ENCODE data around the gene SEMA5A. TPM values are rescaled to one million over a fixed set of nuclear protein-coding genes. Genes with fewer than 3 reads are reported as not detected.

The SEMA5A gene
- total RNA-seq, 1 donor: 42.3 TPM

DNA sequence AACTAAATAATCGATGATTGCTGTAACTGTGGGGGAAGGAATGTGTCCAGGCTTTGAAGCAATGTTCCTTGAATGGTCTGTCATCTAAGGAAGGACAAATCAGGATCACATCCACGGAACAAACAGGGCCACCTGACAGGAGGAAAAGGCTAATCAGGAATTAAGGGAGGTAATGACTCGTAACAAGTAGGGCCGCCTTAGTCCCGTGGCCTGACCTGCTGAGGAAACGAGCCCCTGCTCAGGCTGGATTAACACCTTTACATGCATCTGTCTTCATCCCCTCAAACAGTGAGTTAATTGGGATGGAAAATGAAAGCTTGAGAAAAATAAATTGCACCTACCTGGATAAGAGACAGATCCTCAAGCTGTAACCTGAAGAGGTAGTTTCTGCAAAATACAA is 227.8 kb downstream of the SEMA5A start:
- H3K4me3 ChIP-seq (ENCODE audit: insufficient read depth, low read length): no peak overlapping the region
- H3K4me1 ChIP-seq (ENCODE audit: insufficient read depth, low read length): no peaks in the 10 kb centered on the region
- H3K79me2 ChIP-seq (ENCODE audit: insufficient read depth, low read length): no peaks in the 10 kb centered on the region
- H3K4me2 ChIP-seq (ENCODE audit: insufficient read depth, low read length): no peak overlapping the region
- H2AFZ ChIP-seq (ENCODE audit: low read length): no peak overlapping the region
- no peaks in the 10 kb centered on the region for H3K36me3 ChIP-seq (ENCODE audit: insufficient read depth, low read length)
- H4K20me1 ChIP-seq (ENCODE audit: insufficient read depth, low read length): no peaks in the 10 kb centered on the region
- H3K9me3 ChIP-seq (ENCODE audit: low read depth, low read length): no peaks in the 10 kb centered on the region
- no peak for DNase-seq (ENCODE audit: insufficient read length, low spot score, missing footprints)
- no peak overlapping the region for H3K27ac ChIP-seq (ENCODE audit: low read depth, low read length)
- no peaks in the 10 kb centered on the region for H3K27me3 ChIP-seq (ENCODE audit: insufficient read depth, low read length)
- TF ChIP-seq CTCF (IDR thresholded peaks at IDR 0.05; ENCODE audit: extremely low read depth, low read depth, low read length): no peak

GRCh38 chr5:9316733-9317132 is 229.1 kb downstream of the SEMA5A start:
- Histone ChIP-seq H3K4me2 (ENCODE audit: insufficient read depth, low read length) (no peak overlapping the region), H2AFZ (ENCODE audit: low read length) (no peak overlapping the region), H4K20me1 (ENCODE audit: insufficient read depth, low read length) (no peaks in the 10 kb centered on the region), H3K27me3 (ENCODE audit: insufficient read depth, low read length) (no peaks in the 10 kb centered on the region), H3K79me2 (ENCODE audit: insufficient read depth, low read length) (no peaks in the 10 kb centered on the region), H3K27ac (ENCODE audit: low read depth, low read length) (no peak overlapping the region), H3K9me3 (ENCODE audit: low read depth, low read length) (no peaks in the 10 kb centered on the region), H3K36me3 (ENCODE audit: insufficient read depth, low read length) (no peaks in the 10 kb centered on the region), H3K4me3 (ENCODE audit: insufficient read depth, low read length) (no peak overlapping the region), H3K4me1 (ENCODE audit: insufficient read depth, low read length) (no peaks in the 10 kb centered on the region)
- no peak for TF ChIP-seq CTCF (IDR thresholded peaks at IDR 0.05; ENCODE audit: extremely low read depth, low read depth, low read length)
- DNase-seq (ENCODE audit: insufficient read length, low spot score, missing footprints): no peak

DNA sequence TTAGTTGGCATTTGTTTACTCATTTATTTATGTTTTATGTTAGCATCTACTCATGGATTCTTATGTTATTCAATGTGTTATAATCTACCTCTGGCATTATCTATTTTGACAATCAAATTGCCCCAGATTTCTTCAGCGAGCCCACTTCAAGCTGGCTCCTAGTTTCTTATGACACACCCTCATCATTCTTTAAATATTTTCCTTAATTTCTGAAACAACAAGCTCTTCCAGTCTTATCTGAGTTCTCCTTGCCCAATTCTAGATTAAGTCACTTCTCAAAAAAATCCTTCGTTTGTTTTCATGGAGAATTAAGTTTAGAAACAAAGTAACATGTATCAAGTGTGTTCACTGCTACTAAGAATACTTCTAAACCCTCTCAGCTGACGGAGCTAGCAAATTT is 229.8 kb downstream of the SEMA5A start:
- no peak for DNase-seq (ENCODE audit: insufficient read length, low spot score, missing footprints)
- Histone ChIP-seq H3K4me2 (ENCODE audit: insufficient read depth, low read length) (no peak overlapping the region), H3K4me3 (ENCODE audit: insufficient read depth, low read length) (no peak overlapping the region), H2AFZ (ENCODE audit: low read length) (no peak overlapping the region), H3K79me2 (ENCODE audit: insufficient read depth, low read length) (no peaks in the 10 kb centered on the region), H3K9me3 (ENCODE audit: low read depth, low read length) (no peaks in the 10 kb centered on the region), H4K20me1 (ENCODE audit: insufficient read depth, low read length) (no peaks in the 10 kb centered on the region), H3K4me1 (ENCODE audit: insufficient read depth, low read length) (no peaks in the 10 kb centered on the region), H3K36me3 (ENCODE audit: insufficient read depth, low read length) (no peaks in the 10 kb centered on the region), H3K27me3 (ENCODE audit: insufficient read depth, low read length) (no peaks in the 10 kb centered on the region), H3K27ac (ENCODE audit: low read depth, low read length) (no peak overlapping the region)
- no peak for TF ChIP-seq CTCF (IDR thresholded peaks at IDR 0.05; ENCODE audit: extremely low read depth, low read depth, low read length)

DNA sequence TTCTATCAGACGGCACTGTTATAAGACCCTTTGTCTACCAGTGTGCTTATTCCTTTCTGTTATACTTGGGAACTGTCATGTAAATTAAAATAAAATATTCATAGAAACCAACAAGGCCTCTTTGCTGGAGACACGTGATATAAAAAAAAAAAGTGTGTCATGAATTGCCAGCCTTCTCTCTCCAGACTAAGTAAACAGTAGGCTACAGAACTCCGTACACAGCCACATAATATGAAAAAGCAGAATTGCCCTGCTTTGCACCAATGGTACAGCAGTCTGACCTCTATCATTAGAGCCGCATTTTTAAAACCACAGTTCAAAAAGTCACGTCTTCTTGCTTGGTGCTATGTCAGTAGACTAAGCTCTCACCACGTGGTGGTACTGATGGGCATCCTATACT is 231.3 kb downstream of the SEMA5A start:
- Histone ChIP-seq H3K4me2 (ENCODE audit: insufficient read depth, low read length) (no peak overlapping the region), H3K36me3 (ENCODE audit: insufficient read depth, low read length) (no peaks in the 10 kb centered on the region), H2AFZ (ENCODE audit: low read length) (no peak overlapping the region), H3K9me3 (ENCODE audit: low read depth, low read length) (no peaks in the 10 kb centered on the region), H4K20me1 (ENCODE audit: insufficient read depth, low read length) (no peaks in the 10 kb centered on the region), H3K79me2 (ENCODE audit: insufficient read depth, low read length) (no peaks in the 10 kb centered on the region), H3K4me3 (ENCODE audit: insufficient read depth, low read length) (no peak overlapping the region), H3K27me3 (ENCODE audit: insufficient read depth, low read length) (no peaks in the 10 kb centered on the region), H3K4me1 (ENCODE audit: insufficient read depth, low read length) (no peaks in the 10 kb centered on the region), H3K27ac (ENCODE audit: low read depth, low read length) (no peak overlapping the region)
- DNase-seq (ENCODE audit: insufficient read length, low spot score, missing footprints): no peak
- no peak for TF ChIP-seq CTCF (IDR thresholded peaks at IDR 0.05; ENCODE audit: extremely low read depth, low read depth, low read length)

Data from osteoblast (primary cell).